Cortex of kidney (tissue), 1 donor: Measurements from ENCODE around the gene CERT1.
"Not testable (repeated sequence)": the region's sequence is repeated elsewhere in the genome, so short reads cannot be mapped to it uniquely, and the experiment has no call there.

Source experiments
- DNase-seq: peaks from one replicate; lab custom pipeline; 2025; lab: John Stamatoyannopoulos, UW

CERT1 gene

GRCh38 chr5:75522542-75522941 is 11.1 kb upstream of the CERT1 start:
- no peak for DNase-seq

GRCh38 chr5:75522025-75522424 is 10.6 kb upstream of the CERT1 start:
- no peak for DNase-seq

GRCh38 chr5:75521195-75521594 is 9.8 kb upstream of the CERT1 start:
- DNase-seq, result no peak

- DNase-seq, result no peak
These were observed 8.3 kb upstream of the CERT1 start for GRCh38 chr5:75519761-75520160.

- DNase-seq, result no peak
These were observed 2.9 kb upstream of the CERT1 start for GRCh38 chr5:75514323-75514722.

GRCh38 chr5:75513841-75514240 is 2.4 kb upstream of the CERT1 start:
- no peak for DNase-seq

- no peak for DNase-seq
These were observed 1.1 kb upstream of the CERT1 start for GRCh38 chr5:75512383-75513074.

- no peak for DNase-seq
These were observed 494 bp downstream of the CERT1 start for GRCh38 chr5:75510836-75511434.

GRCh38 chr5:75510417-75510835 is 1.0 kb downstream of the CERT1 start:
- no peak for DNase-seq

GRCh38 chr5:75509956-75510355 is 1.5 kb downstream of the CERT1 start:
- DNase-seq, result no peak

GRCh38 chr5:75509546-75509945 is 1.9 kb downstream of the CERT1 start:
- no peak for DNase-seq

GRCh38 chr5:75507841-75508240 is 3.6 kb downstream of the CERT1 start:
- no peak for DNase-seq

GRCh38 chr5:75505112-75505511 is 6.3 kb downstream of the CERT1 start:
- DNase-seq, result not testable (repeated sequence)

- not testable (repeated sequence) for DNase-seq
These were observed 12.6 kb downstream of the CERT1 start for GRCh38 chr5:75498875-75499274.

GRCh38 chr5:75498208-75498777 is 13.1 kb downstream of the CERT1 start:
- no peak for DNase-seq

GRCh38 chr5:75496026-75496425 is 15.4 kb downstream of the CERT1 start:
- DNase-seq, result no peak

- DNase-seq, result no peak
These were observed 19.8 kb downstream of the CERT1 start for GRCh38 chr5:75491621-75492020.

- not testable (repeated sequence) for DNase-seq
These were observed 21.6 kb downstream of the CERT1 start for GRCh38 chr5:75489847-75490246.

GRCh38 chr5:75484605-75485004 is 26.8 kb downstream of the CERT1 start:
- no peak for DNase-seq

- DNase-seq, result no peak
These were observed 28.9 kb downstream of the CERT1 start for GRCh38 chr5:75482482-75482881.

GRCh38 chr5:75481024-75481423 is 30.4 kb downstream of the CERT1 start:
- no peak for DNase-seq

- no peak for DNase-seq
These were observed 36.1 kb downstream of the CERT1 start for GRCh38 chr5:75475364-75475763.

- no peak for DNase-seq
These were observed 38.0 kb downstream of the CERT1 start for GRCh38 chr5:75473463-75473862.

GRCh38 chr5:75472973-75473372 is 38.5 kb downstream of the CERT1 start:
- no peak for DNase-seq
